Measurements from ENCODE around the gene NELFE. TPM values are rescaled to one million over a fixed set of nuclear protein-coding genes. Genes with fewer than 3 reads are reported as not detected.

NELFE gene
- total and polyA plus RNA-seq, 2 of the 13 experiments (the other 11 are each of a cell fraction or from before 2014, with no cell fraction given) = 51.3 to 69.8 TPM

DNA sequence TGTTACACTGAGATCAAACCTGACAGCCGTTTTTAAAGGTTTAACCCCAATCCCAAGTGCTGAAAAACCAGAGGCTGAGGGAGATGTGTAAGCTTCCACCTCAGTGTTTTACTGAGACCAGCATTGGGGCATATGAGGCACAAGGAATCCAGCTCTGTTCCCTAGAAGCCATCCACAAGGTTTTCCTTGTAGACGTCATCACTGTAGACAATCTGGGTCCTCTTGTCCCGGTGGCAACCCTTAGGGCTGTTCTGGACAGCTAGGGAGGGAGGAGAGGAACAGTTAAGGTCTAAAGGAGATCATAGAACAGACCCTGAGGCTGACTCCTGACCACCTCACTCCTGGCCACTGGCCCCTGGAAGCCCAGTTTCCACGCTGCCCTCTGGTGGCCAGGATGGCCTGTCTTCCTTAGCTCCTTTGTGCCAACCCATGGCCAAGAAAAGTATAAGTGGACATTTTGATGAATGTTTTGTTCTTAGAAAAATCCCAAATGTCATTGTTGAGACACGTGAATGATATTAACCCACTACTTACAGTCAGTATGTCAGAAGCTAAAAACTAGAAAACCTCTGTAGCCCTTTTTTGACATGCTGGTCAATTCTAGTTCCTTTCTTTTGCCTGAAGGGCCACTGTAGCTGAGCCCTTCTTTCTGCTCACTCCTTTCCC, 6.5 kb downstream of the NELFE start (continued):
- TF ChIP-seq, protein P1, sequence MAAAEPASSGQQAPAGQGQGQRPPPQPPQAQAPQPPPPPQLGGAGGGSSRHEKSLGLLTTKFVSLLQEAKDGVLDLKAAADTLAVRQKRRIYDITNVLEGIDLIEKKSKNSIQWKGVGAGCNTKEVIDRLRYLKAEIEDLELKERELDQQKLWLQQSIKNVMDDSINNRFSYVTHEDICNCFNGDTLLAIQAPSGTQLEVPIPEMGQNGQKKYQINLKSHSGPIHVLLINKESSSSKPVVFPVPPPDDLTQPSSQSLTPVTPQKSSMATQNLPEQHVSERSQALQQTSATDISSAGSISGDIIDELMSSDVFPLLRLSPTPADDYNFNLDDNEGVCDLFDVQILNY (CRISPR knock-in tag; conservative IDR thresholded peaks at IDR 0.05) = no peak
- TF ChIP-seq, protein P2, sequence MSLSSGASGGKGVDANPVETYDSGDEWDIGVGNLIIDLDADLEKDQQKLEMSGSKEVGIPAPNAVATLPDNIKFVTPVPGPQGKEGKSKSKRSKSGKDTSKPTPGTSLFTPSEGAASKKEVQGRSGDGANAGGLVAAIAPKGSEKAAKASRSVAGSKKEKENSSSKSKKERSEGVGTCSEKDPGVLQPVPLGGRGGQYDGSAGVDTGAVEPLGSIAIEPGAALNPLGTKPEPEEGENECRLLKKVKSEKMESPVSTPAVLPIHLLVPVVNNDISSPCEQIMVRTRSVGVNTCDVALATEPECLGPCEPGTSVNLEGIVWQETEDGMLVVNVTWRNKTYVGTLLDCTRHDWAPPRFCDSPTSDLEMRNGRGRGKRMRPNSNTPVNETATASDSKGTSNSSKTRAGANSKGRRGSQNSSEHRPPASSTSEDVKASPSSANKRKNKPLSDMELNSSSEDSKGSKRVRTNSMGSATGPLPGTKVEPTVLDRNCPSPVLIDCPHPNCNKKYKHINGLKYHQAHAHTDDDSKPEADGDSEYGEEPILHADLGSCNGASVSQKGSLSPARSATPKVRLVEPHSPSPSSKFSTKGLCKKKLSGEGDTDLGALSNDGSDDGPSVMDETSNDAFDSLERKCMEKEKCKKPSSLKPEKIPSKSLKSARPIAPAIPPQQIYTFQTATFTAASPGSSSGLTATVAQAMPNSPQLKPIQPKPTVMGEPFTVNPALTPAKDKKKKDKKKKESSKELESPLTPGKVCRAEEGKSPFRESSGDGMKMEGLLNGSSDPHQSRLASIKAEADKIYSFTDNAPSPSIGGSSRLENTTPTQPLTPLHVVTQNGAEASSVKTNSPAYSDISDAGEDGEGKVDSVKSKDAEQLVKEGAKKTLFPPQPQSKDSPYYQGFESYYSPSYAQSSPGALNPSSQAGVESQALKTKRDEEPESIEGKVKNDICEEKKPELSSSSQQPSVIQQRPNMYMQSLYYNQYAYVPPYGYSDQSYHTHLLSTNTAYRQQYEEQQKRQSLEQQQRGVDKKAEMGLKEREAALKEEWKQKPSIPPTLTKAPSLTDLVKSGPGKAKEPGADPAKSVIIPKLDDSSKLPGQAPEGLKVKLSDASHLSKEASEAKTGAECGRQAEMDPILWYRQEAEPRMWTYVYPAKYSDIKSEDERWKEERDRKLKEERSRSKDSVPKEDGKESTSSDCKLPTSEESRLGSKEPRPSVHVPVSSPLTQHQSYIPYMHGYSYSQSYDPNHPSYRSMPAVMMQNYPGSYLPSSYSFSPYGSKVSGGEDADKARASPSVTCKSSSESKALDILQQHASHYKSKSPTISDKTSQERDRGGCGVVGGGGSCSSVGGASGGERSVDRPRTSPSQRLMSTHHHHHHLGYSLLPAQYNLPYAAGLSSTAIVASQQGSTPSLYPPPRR (CRISPR knock-in tag; IDR thresholded peaks at IDR 0.05; ENCODE audit: borderline replicate concordance) = no peak
- TF ChIP-seq ZBTB3 (CRISPR knock-in tag; IDR thresholded peaks at IDR 0.05; ENCODE audit: borderline replicate concordance, low read depth) = no peak
- TF ChIP-seq ZNF839 (CRISPR knock-in tag; IDR thresholded peaks at IDR 0.05; ENCODE audit: borderline replicate concordance) = no peak
- TF ChIP-seq RFXAP (CRISPR knock-in tag; IDR thresholded peaks at IDR 0.05; ENCODE audit: borderline replicate concordance) = no peak
- no peak for TF ChIP-seq ADNP (CRISPR knock-in tag; IDR thresholded peaks at IDR 0.05)
- no peak for TF ChIP-seq ZNF33A (CRISPR knock-in tag; IDR thresholded peaks at IDR 0.05; ENCODE audit: borderline replicate concordance)
- TF ChIP-seq ZNF331 (CRISPR knock-in tag; IDR thresholded peaks at IDR 0.05) = peak; percentile 40; the same call in 1 of the 2 replicates
- TF ChIP-seq GPN1 (CRISPR knock-in tag; IDR thresholded peaks at IDR 0.05; ENCODE audit: borderline replicate concordance) = no peak
- no peak for TF ChIP-seq NFIB (CRISPR knock-in tag; IDR thresholded peaks at IDR 0.05; ENCODE audit: borderline replicate concordance)
- no peak for TF ChIP-seq ZNF234 (CRISPR knock-in tag; conservative IDR thresholded peaks at IDR 0.05)
- TF ChIP-seq, protein P3, sequence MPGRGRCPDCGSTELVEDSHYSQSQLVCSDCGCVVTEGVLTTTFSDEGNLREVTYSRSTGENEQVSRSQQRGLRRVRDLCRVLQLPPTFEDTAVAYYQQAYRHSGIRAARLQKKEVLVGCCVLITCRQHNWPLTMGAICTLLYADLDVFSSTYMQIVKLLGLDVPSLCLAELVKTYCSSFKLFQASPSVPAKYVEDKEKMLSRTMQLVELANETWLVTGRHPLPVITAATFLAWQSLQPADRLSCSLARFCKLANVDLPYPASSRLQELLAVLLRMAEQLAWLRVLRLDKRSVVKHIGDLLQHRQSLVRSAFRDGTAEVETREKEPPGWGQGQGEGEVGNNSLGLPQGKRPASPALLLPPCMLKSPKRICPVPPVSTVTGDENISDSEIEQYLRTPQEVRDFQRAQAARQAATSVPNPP (CRISPR knock-in tag; IDR thresholded peaks at IDR 0.05) = no peak
- no peak for TF ChIP-seq ZBTB44 (CRISPR knock-in tag; IDR thresholded peaks at IDR 0.05)
- TF ChIP-seq EP300 (IDR thresholded peaks at IDR 0.05; ENCODE audit: low read depth in 2 of 2, low read length in 2 of 2) = no peak
- TF ChIP-seq EP300 (CRISPR knock-in tag; IDR thresholded peaks at IDR 0.05; ENCODE audit: borderline replicate concordance) = no peak
- no peak; the same call in 1 of the 2 replicates for TF ChIP-seq DMAP1 (CRISPR knock-in tag; IDR thresholded peaks at IDR 0.05)
- TF ChIP-seq ZNF572 (CRISPR knock-in tag; IDR thresholded peaks at IDR 0.05) = no peak
- TF ChIP-seq ZFY (CRISPR knock-in tag; IDR thresholded peaks at IDR 0.05) = no peak; the same call in 1 of the 2 replicates
- no peak for TF ChIP-seq ZNF543 (CRISPR knock-in tag; IDR thresholded peaks at IDR 0.05)
- TF ChIP-seq SP2 (CRISPR knock-in tag; IDR thresholded peaks at IDR 0.05) = no peak
- TF ChIP-seq SRSF9 (IDR thresholded peaks at IDR 0.05; ENCODE audit: borderline replicate concordance, insufficient read depth, low read depth, low read length, poor library complexity, severe bottlenecking) = no peak
- TF ChIP-seq ZNF20 (CRISPR knock-in tag; IDR thresholded peaks at IDR 0.05) = no peak
